IPS DF 6.9 (cell line): ENCODE results near the gene SYCN.
"Not testable (repeated sequence)": the region's sequence is repeated elsewhere in the genome, so short reads cannot be mapped to it uniquely, and the experiment has no call there.

Experiments used
- DNase-seq: peaks from one replicate; pipeline ENCODE4 v3.0.0-alpha.2; 2013; ENCODE audit warnings: low read depth, low spot score
- H3K27ac ChIP-seq: one replicate; pipeline ENCODE4 v1.5.1; 2013; ENCODE audit warnings: low read length, control low read depth
- H3K27me3 ChIP-seq: 2 replicates; pipeline ENCODE4 v1.6.1; 2013; ENCODE audit warnings: mild to moderate bottlenecking, low read length; ENCODE audit not compliant: control insufficient read depth, insufficient read depth
- H3K36me3 ChIP-seq: 2 replicates; pipeline ENCODE4 v1.6.1; 2013; ENCODE audit warnings: low read length; ENCODE audit not compliant: control insufficient read depth, insufficient read depth
- H3K4me1 ChIP-seq: 2 replicates; pipeline ENCODE4 v1.6.1; 2013; ENCODE audit warnings: low read length; ENCODE audit not compliant: control insufficient read depth, insufficient read depth
- H3K4me3 ChIP-seq: 2 replicates; pipeline ENCODE4 v1.5.1; 2013; ENCODE audit warnings: mild to moderate bottlenecking, low read length
- H3K9me3 ChIP-seq: 2 replicates; pipeline ENCODE4 v1.6.1; 2013; ENCODE audit warnings: low read length, inconsistent platforms; ENCODE audit not compliant: control insufficient read depth, insufficient read depth
- WGBS: extraction: QIAGEN DNeasy Blood & Tissue Kit; methylation state at CpG from one replicate; pipeline ENCODE4 v1.1.7; 2013; ENCODE audit warnings: mixed read lengths, missing lambda C conversion rate; ENCODE audit not compliant: insufficient read length, insufficient coverage; 5-methylcytosine and 5-hydroxymethylcytosine counted together

SYCN gene

GRCh38 chr19:39244410-39245100 lies 40.5 kb upstream of the SYCN start, which contains the start of gene IFNL3:
Gene IFNL3 (minus strand): TSS chr19:39245006. CDS start chr19:39244967, 39 bp downstream.
- DNase-seq, H3K9me3 ChIP-seq, H3K4me1 ChIP-seq, H3K36me3 ChIP-seq, H3K27ac ChIP-seq, H3K4me3 ChIP-seq: not testable (repeated sequence)
- no CpG with 5 or more reads among the region's 12 CpGs for WGBS
- H3K27me3 ChIP-seq = peaks cover 25% of the 10 kb centered on the region

- not testable (repeated sequence) for H3K36me3 ChIP-seq, DNase-seq, H3K4me1 ChIP-seq, H3K9me3 ChIP-seq, H3K27ac ChIP-seq, H3K4me3 ChIP-seq
- no CpG with 5 or more reads among the region's 13 CpGs for WGBS
- peaks cover 17% of the 10 kb centered on the region for H3K27me3 ChIP-seq
These were observed 39.7 kb upstream of the SYCN start for GRCh38 chr19:39243741-39244140.

GRCh38 chr19:39240421-39240820 lies 36.4 kb upstream of the SYCN start:
- no peak for DNase-seq
- no CpG with 5 or more reads among the region's 7 CpGs for WGBS
- Histone ChIP-seq H3K27ac (no peak overlapping the region), H3K4me3 (no peak overlapping the region), H3K9me3 (no peaks in the 10 kb centered on the region), H3K27me3 (no peaks in the 10 kb centered on the region; the same call in 1 of the 2 replicates), H3K4me1 (no peaks in the 10 kb centered on the region), H3K36me3 (no peaks in the 10 kb centered on the region)

- H3K27me3 ChIP-seq = no peaks in the 10 kb centered on the region; the same call in 1 of the 2 replicates
These were observed 34.9 kb upstream of the SYCN start for GRCh38 chr19:39238944-39239343.

GRCh38 chr19:39238209-39238608 lies 34.1 kb upstream of the SYCN start:
- no peak overlapping the region for H3K4me3 ChIP-seq
- no CpG with 5 or more reads among the region's 6 CpGs for WGBS
- H3K27ac ChIP-seq = no peak overlapping the region
- no peaks in the 10 kb centered on the region for H3K36me3 ChIP-seq
- no peaks in the 10 kb centered on the region for H3K4me1 ChIP-seq
- no peaks in the 10 kb centered on the region for H3K9me3 ChIP-seq
- no peak for DNase-seq
- no peaks in the 10 kb centered on the region; the same call in 1 of the 2 replicates for H3K27me3 ChIP-seq

More at GRCh38 chr19:39238944-39239343, 34.9 kb upstream of the SYCN start:
- WGBS = no CpG with 5 or more reads among the region's 6 CpGs
- H3K9me3 ChIP-seq = no peaks in the 10 kb centered on the region
- H3K4me1 ChIP-seq = no peaks in the 10 kb centered on the region
- no peaks in the 10 kb centered on the region for H3K36me3 ChIP-seq
- H3K27ac ChIP-seq = no peak overlapping the region
- H3K4me3 ChIP-seq = no peak overlapping the region
- DNase-seq = no peak

GRCh38 chr19:39237200-39238184 lies 33.4 kb upstream of the SYCN start:
- Histone ChIP-seq H3K27me3 (no peaks in the 10 kb centered on the region; the same call in 1 of the 2 replicates), H3K36me3 (no peaks in the 10 kb centered on the region), H3K4me3 (no peak overlapping the region), H3K27ac (no peak overlapping the region), H3K9me3 (no peaks in the 10 kb centered on the region), H3K4me1 (no peaks in the 10 kb centered on the region)
- no CpG with 5 or more reads among the region's 22 CpGs for WGBS
- DNase-seq = no peak

- Histone ChIP-seq H3K36me3 (no peaks in the 10 kb centered on the region), H3K27ac (no peak overlapping the region), H3K4me1 (no peaks in the 10 kb centered on the region), H3K9me3 (no peaks in the 10 kb centered on the region), H3K27me3 (peaks cover 1% of the 10 kb centered on the region), H3K4me3 (no peak overlapping the region)
- no CpG with 5 or more reads among the region's 12 CpGs for WGBS
- no peak for DNase-seq
These were observed 32.5 kb upstream of the SYCN start for GRCh38 chr19:39236527-39236926.

- Histone ChIP-seq H3K4me1 (no peaks in the 10 kb centered on the region), H3K36me3 (no peaks in the 10 kb centered on the region), H3K4me3 (no peak overlapping the region), H3K27me3 (peaks cover 1% of the 10 kb centered on the region; the same call in 1 of the 2 replicates), H3K9me3 (no peaks in the 10 kb centered on the region), H3K27ac (no peak overlapping the region)
- no peak for DNase-seq
- no CpG with 5 or more reads among the region's 5 CpGs for WGBS
These were observed 28.6 kb upstream of the SYCN start for GRCh38 chr19:39232708-39233107.

GRCh38 chr19:39230096-39230764 lies 26.2 kb upstream of the SYCN start:
- no CpG with 5 or more reads among the region's 2 CpGs for WGBS
- no peaks in the 10 kb centered on the region for H3K4me1 ChIP-seq
- no peak overlapping the region for H3K4me3 ChIP-seq

GRCh38 chr19:39224910-39225309 lies 20.8 kb upstream of the SYCN start:
- no CpG with 5 or more reads among the region's 3 CpGs for WGBS
- no peaks in the 10 kb centered on the region for H3K9me3 ChIP-seq
- no peak for DNase-seq
- H3K27me3 ChIP-seq = no peaks in the 10 kb centered on the region
- H3K4me3 ChIP-seq = no peak overlapping the region
- H3K4me1 ChIP-seq = no peaks in the 10 kb centered on the region
- H3K36me3 ChIP-seq = no peaks in the 10 kb centered on the region
- no peak overlapping the region for H3K27ac ChIP-seq

More at GRCh38 chr19:39230096-39230764, 26.2 kb upstream of the SYCN start:
- DNase-seq = no peak
- no peaks in the 10 kb centered on the region for H3K36me3 ChIP-seq
- no peaks in the 10 kb centered on the region for H3K9me3 ChIP-seq
- no peak overlapping the region for H3K27ac ChIP-seq
- H3K27me3 ChIP-seq = peaks cover 1% of the 10 kb centered on the region; the same call in 1 of the 2 replicates
